A549 (cell line): Measurements from ENCODE around the gene DUSP2.

Experiments used
- EP300 ChIP-seq, 2 experiments: fragments of >200 bp; sonication (Bioruptor Twin); formaldehyde crosslinking; IDR thresholded peaks; 2 replicates in 1 of 2; 3 replicates in 1 of 2; pipeline ENCODE4 v1.6.1; 2016 to 2017
- HEYL ChIP-seq: fragments of 250-450 bp; sonication (Bioruptor Pico); IDR thresholded peaks from 2 replicates; pipeline ENCODE4 v1.8.0; 2021; ENCODE audit warnings: mild to moderate bottlenecking, moderate library complexity
- POLR2AphosphoS2 ChIP-seq: conservative IDR thresholded peaks from 2 replicates; pipeline ENCODE4 v1.6.1; 2012; ENCODE audit warnings: low read length, improper control_type of control experiment, inconsistent platforms
- RFX5 ChIP-seq: fragments of 450-650 bp; IDR thresholded peaks from 2 replicates; pipeline ENCODE4 v1.7.1; 2014; ENCODE audit warnings: antibody characterized with exemption, mild to moderate bottlenecking, moderate library complexity
- TF ChIP-seq, protein P1 (sequence below): fragments of 200-600 bp; sonication (generic); IDR thresholded peaks from 2 replicates; pipeline ENCODE4 v1.6.1; 2016; ENCODE audit warnings: antibody characterized with exemption, mild to moderate bottlenecking, moderate library complexity

DNA sequence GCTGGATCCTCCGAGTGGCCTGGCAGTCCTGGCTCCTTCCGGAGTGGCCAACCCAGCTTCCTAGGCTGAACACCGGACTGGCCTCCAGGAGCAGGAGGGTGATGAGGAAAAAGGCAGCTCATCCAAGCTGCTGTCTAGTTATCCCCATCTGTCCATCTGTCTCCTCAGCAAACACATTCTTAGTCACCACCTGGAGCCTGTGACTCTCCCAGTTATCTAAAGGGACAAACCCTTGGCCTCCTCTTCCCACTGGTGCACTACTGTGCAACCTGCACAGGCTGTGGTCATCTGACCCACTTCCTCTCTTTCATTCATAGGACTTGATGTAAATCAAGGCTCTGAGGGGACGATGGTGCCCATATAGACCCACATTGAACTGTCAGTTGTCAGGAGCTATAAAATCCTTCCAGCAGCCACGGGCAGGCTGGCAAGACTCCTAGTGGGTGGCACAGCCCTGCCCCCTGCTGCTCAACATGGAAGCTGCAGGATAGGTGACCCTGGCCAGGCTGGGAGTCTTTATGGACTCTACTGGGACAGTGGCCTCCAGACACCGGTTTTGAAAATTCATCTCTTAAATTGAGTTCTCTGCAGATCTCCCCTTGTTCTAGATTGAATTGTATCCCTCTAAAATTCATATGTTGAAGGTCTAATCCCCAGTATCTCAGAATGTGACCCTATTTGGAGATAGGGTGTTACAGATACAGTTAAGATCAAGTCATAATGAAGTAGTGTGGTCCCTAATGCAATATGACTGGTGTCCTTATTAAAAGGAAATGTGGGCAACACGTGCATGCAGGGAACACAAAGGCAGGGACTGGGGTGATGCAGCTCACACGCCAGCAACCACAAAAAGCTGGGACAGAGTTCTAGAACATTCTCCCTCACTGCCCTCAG, 29.3 kb upstream of the DUSP2 start:
- TF ChIP-seq, protein P1, sequence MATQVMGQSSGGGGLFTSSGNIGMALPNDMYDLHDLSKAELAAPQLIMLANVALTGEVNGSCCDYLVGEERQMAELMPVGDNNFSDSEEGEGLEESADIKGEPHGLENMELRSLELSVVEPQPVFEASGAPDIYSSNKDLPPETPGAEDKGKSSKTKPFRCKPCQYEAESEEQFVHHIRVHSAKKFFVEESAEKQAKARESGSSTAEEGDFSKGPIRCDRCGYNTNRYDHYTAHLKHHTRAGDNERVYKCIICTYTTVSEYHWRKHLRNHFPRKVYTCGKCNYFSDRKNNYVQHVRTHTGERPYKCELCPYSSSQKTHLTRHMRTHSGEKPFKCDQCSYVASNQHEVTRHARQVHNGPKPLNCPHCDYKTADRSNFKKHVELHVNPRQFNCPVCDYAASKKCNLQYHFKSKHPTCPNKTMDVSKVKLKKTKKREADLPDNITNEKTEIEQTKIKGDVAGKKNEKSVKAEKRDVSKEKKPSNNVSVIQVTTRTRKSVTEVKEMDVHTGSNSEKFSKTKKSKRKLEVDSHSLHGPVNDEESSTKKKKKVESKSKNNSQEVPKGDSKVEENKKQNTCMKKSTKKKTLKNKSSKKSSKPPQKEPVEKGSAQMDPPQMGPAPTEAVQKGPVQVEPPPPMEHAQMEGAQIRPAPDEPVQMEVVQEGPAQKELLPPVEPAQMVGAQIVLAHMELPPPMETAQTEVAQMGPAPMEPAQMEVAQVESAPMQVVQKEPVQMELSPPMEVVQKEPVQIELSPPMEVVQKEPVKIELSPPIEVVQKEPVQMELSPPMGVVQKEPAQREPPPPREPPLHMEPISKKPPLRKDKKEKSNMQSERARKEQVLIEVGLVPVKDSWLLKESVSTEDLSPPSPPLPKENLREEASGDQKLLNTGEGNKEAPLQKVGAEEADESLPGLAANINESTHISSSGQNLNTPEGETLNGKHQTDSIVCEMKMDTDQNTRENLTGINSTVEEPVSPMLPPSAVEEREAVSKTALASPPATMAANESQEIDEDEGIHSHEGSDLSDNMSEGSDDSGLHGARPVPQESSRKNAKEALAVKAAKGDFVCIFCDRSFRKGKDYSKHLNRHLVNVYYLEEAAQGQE = no peak
- TF ChIP-seq EP300 (IDR thresholded peaks at IDR 0.05) (no peak), RFX5 (no peak), POLR2AphosphoS2 (no peak), HEYL (CRISPR knock-in tag) (no peak)
